ENCODE results near the gene GMPPB.

- TF ChIP-seq POLR2A (IDR thresholded peaks at IDR 0.05; ENCODE audit: low read depth, low read length): no peak
- no peak for TF ChIP-seq POLR2AphosphoS5 (IDR thresholded peaks at IDR 0.05; ENCODE audit: low read depth, low read length)
- no peak for TF ChIP-seq TAF1 (IDR thresholded peaks at IDR 0.05; ENCODE audit: borderline replicate concordance, low read depth, low read length)
These were observed 52.8 kb downstream of the GMPPB start for GRCh38 chr3:49670940-49671290.

All from GM12892 (cell line).